T-helper 1 cell (primary cell): Measurements from ENCODE around the gene PPP1R37.
A peak's percentile ranks its signal among the peaks of the same experiment; 100 is the strongest.

Experiments
- DNase-seq, 5 donors: peaks; one replicate each; pipeline ENCODE4 v3.0.0-alpha.2; 2012 to 2020
- total RNA-seq, 4 donors: gene quantifications; one replicate each; lab custom pipeline; 2026; lab: John Stamatoyannopoulos, UW

The PPP1R37 gene, protein sequence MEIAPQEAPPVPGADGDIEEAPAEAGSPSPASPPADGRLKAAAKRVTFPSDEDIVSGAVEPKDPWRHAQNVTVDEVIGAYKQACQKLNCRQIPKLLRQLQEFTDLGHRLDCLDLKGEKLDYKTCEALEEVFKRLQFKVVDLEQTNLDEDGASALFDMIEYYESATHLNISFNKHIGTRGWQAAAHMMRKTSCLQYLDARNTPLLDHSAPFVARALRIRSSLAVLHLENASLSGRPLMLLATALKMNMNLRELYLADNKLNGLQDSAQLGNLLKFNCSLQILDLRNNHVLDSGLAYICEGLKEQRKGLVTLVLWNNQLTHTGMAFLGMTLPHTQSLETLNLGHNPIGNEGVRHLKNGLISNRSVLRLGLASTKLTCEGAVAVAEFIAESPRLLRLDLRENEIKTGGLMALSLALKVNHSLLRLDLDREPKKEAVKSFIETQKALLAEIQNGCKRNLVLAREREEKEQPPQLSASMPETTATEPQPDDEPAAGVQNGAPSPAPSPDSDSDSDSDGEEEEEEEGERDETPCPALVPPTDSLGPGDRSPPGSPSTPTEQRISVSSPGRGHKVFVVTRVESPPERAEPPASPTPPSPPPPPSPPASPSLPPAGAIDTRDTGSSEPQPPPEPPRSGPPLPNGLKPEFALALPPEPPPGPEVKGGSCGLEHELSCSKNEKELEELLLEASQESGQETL
- 19.8 to 31.9 (median 21.4) reads per million in 4 donors for total RNA-seq

DNA sequence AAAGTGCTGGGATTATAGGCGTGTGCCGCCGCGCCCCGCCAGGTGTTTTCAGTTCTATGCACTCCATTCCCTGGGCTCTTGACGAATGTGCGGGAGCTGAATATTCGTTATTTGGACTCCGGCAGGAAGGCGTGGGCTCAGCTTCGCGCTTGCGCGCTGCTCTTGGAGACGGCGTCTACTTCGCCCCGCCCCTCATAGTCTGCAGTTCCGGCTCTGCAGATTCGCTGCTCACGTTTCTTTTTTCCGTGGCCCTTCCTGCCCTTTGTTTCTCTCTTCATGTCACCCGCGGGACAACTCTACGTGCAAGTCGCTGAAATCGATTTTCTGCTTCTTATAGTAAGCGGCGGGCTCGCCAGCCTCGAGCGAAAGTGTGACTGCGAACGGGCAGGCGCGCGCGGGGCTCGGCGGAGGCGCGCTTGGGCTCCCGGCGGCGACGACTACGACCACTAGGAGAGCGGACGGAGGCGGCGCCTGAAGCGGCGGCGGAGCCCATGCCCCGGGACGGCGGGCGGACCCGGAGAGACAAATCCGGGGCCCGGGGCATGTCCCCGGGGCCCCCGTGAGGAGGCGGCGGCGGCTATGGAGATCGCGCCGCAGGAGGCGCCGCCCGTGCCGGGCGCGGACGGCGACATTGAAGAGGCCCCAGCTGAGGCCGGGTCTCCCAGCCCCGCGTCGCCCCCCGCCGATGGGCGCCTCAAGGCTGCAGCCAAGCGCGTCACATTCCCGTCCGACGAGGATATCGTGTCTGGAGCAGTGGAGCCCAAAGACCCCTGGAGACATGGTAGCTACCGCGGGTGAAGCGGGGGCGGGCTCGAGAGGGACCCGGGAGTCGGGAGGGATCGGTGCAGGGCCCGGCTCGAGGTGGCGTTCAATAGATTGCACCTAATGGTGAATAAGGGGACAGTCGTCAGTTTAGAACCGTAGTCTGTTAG, at the start of gene PPP1R37:
Gene PPP1R37, plus strand, starts transcription at position 433 of the 932 bp plus-strand sequence. Its CDS starts 147 bp downstream, at position 580.
- DNase-seq: peak; percentile 86 to 95 (median 90)

DNA sequence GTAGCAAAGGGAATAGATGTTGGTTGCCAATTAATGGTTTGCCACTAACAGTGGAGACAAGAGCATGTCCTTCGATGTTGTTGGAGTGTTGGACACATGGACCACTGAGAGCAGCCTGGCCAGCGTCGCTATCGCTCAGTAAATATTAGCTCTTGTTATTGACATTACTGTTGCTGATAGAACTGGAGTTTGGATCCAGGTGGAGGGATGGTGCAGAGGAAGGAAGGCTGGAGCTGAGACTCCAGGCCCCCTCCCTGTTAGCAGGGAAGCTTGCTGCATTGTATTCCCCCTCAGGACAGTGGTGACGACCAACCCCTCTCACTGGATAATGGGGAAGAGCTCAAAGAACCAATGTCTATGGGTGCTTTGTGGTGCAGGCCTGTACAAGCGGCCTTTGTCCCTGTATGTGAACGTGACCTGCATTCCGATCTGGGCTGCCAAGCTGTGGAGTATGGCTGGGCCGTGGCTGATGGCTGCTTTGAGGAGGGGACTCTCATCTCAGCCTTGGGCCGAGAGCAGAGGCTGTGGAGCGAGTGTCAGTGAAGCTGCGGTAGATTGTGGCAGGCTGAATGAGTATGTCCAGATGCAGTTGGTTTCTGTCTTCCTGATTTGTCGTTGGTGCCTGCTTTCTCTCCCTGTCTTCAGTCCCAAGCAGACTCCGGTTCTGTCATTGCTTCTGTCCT, 47.2 kb upstream of the PPP1R37 start:
- DNase-seq: no peak

DNA sequence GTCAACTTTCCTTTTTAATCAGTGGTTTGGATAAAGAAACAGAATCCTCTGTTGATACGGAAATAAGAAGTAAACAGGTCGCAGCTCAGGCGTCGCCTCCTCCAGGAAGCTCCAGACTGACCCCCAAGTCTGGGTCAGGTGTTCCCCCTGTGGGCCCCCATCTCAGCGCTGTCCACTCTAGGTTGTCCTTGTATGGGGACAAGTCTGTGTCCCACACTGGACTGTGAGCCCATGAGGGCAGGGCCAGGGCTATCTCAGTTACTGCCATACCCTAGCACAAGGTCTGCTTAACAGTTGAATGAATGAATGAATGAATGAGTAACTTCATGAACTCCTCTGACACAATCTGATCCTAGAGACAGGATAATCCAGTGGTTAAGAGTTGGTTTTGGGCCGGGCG, 46.6 kb upstream of the PPP1R37 start:
- DNase-seq: no peak

DNA sequence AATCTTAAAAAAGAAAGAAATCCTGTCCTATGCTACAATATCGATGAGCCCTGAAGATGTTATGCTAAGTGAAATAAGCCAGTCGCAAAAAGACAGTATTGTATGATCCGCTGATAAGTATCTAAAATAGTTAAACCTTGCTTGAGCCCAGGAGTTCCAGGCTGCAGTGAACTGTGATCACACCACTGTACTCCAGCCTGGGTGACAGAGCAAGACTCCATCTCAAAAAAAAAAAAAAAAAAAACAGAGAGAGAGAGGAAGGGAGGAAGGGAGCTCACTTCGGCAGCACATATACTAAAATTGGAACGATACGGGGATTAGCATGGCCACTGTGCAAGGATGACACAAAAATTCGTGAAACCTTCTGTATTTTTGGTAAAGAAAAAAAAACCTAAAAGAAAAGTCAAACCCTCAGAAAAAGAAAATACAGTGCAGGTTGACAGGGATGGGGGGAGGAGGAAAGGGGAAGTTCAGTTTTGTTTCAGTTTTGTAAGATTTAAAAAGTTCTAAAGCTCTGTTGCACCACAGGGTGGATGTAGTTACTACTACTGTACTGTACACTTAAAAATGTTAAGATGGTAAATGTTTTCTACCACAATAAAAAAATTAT, 45.7 kb upstream of the PPP1R37 start:
- DNase-seq: no peak

DNA sequence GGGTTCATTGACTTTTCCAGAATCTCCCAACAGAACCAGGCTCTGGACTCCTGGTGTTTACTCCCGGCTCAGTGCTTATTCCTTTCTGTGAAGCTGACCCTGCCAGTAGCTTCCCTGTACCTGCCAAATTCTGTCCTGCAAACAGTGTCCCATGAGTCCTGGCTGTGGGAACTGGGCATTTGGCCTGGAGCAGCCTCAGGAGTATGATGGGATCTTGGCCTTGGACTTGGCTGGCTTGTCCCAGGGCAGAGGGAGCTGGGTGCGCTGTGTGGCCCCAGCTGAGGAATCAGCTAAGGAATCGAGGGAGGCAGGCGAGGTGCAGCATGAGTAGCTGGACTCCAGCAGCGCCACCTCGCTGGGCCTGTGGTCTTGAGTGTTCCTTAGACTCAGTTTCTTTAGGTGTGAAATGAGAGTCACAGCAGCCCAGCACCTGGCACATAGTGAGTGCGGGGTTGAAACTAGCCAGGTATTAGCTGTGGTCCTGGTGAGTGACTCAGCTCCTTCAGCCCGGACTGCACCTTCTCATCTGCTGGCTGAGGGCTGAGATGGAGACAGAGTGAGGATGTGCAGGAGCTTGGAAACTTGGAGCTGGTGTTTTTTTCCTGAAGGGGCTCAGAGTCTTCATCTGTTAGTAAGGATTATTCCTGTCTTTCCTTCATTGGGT, 43.8 kb upstream of the PPP1R37 start:
- no peak for DNase-seq

DNA sequence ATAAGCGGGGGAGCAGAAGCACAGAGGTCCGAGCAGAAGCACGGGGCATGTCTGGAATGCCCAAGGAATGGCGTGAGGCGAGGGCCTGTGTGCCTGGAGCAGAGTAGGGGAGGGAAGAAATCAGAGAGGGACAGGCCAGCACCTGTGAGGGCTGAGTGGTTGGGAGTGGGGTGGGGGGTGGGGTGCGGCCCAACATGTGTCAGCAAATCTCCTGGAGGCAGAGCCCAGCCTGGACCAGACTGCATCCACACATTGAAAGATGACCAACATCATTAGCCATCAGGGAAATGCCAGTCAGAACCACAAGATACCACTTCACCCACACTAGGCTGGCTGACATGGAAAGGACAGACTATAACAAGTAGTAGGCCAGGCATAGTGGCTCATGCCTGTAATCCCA, 42.9 kb upstream of the PPP1R37 start:
- no peak for DNase-seq

DNA sequence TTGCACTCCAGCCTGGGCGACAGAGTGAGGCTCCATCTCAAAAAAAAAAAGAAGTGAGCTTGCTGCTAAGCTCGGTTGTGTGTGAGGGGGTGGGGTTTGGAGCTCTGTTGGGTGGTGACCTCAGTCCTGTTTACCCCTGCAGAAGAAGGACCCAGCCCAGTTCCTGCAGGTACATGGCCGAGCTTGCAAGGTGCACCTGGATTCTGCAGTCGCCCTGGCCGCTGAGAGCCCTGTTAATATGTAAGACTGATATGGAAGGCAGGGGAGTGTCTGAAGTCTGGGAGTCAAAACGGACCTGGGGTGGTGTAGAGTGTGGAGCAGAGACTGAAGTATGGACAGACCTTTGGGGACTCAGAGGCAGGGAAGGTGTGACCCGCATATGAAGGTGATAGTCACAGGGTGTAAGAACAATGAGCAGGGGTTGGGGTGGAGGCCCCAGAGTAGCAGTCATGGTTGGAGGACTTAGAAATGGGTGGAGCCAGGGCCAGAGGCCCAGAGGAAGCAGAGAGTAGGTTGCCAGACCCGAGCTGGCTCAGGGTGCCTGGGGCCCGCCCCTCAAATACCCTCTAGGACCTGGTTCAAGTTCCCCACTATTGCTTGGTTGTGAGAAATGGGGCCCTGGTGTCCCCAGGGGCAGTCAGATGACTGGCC, 40.9 kb upstream of the PPP1R37 start:
- DNase-seq: no peak

DNA sequence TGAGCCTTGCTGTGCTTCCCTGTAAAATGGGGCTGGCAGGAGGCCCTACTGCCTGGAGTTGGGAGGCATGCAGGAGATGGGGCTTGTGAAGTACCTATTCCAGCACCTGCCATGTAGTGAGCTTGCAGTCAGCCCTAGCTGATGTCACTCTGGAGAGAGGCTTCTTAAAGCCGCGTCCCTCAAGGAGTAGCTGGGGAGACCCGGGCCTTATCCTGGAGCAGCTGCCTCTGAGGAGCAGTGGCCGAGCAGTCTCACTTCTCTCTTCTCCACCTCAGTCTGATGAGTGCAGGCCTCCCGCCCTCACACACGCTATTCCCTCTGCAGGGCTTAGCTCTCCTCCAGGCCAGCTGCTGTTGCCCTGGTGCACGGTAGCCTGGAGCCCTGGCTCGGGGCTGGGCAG, 36.1 kb upstream of the PPP1R37 start:
- DNase-seq: no peak

DNA sequence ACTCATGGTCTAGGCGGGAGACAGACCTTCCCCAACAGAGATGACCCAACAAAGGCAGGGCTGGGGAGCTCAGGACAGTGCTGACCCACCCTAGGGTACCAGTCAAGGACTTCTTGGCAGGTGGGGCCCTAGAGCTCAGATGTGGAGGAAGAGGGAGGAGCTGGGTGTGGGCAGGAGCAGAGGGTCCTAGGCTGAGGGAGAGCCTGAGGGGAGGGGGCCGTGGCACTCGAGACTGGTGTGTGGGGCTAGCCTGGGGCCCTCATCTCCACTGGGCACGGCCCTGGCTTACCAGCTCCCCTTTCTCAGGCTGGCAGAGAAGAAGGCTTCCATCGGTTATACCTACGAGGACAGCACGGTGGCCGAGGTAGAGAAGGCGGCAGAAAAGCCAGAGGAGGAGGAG, 35.5 kb upstream of the PPP1R37 start:
- DNase-seq: no peak

DNA sequence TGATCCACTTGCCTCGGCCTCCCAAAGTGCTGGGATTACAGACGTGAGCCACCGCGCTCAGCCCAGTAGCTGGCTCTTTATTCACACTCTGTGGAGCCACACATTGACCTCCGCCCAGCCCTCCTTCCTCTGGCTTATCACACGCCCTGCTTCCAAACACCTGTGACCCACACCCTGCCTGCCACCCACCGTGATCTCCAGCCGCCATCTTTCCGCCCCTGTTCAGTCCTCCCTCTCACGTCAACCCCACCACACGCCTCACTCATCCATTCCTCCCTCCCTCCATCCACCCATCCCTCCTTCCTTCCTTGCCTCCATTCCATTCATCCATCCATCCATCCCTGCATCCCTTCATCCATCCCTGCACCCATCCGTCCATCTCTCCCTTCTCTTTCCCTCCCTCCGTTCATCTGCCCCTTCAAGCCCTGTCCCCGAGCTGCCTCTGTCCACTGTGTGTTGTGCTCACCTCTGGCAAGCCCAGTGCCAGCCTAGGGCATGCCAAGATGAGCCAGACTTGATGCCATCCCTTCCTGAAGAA, 34.3 kb upstream of the PPP1R37 start:
- no peak for DNase-seq

DNA sequence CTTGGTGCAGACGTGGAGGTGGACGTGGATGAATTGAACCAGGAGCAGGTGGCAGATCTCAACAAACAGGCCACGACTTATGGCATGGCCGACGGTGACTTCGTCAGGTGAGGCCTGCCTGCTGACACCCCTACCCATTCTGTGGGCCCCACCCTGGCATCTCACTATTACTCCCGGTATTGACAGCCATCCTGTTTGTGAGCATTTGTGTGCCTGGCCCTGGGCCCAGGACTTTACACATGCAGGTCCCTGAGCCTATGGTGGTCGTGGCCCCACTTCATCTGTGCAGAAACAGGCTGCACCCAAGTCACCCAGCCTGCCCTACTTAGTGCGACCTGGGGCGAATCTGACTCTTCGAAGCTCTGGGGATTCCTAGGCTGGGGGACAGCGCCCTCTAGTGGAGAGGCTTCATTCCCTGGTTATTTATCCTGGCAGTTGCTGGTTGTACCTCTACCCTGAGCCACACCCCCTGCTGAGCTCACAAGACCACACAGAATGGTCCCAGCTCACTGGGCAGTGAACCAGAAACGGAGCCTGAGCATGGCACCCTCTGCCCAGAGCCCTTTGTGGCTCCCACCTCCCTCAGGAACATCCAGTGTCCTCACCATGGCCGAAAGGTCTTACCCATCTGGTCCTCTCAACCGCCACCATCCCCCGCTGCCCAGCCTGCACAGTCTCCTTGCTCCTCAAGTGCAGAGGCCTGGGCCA, 33.6 kb upstream of the PPP1R37 start:
- peak; percentile 55 to 83 (median 72) for DNase-seq

DNA sequence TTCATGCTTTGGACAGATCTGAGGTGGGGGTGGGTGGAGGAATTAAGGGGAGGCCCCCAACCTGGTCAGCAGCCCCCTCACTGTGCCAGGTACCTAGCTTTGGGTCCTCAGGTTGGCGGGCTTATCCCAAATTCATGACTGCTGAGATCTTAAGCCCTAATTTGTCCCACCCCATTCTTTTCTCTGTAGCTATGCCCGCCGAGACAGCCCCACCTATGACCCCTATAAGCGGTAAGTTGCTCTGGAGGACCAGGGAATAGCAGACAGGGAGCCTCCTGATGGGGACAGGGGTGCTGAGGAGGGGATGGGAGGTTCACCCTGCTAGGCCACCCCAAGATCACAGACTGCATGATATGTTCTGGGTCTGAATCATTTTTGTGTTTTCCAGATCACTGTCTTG, 31.0 kb upstream of the PPP1R37 start:
- no peak for DNase-seq

DNA sequence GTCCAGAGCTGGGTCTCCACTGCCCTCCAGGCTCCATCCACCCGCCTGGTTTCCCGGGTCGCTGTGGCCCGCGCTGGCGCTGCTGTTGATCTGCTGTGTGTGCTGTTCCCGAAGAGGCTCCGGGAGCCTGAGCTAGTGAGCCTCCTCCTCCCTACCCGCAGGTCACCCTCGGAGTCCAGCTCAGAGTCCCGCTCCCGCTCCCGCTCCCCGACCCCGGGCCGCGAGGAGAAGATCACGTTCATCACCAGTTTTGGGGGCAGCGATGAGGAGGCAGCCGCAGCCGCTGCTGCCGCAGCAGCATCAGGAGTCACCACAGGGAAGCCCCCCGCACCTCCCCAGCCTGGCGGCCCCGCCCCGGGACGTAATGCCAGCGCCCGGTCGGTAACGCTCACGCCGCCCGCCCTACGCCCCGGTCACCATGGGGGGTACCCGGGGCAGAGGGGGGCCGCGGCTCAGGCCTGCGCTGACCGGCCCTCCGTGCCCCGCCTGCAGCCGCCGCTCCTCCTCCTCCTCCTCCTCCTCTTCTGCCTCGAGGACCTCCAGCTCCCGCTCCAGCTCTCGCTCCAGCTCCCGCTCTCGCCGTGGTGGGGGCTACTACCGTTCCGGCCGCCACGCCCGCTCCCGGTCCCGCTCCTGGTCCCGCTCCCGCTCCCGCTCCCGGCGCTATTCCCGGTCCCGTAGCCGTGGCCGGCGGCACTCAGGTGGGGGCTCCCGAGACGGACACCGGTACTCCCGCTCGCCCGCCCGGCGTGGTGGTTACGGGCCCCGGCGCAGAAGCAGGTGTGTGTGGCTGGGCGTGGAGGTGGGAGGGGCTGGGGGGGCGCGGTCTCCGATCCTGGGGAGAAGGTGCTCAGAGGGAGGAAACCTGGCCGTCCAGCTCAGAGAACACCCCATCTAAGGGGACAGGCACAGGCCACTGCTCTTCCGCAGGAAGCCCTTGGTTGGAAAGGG, 28.9 kb upstream of the PPP1R37 start:
- no peak for DNase-seq

DNA sequence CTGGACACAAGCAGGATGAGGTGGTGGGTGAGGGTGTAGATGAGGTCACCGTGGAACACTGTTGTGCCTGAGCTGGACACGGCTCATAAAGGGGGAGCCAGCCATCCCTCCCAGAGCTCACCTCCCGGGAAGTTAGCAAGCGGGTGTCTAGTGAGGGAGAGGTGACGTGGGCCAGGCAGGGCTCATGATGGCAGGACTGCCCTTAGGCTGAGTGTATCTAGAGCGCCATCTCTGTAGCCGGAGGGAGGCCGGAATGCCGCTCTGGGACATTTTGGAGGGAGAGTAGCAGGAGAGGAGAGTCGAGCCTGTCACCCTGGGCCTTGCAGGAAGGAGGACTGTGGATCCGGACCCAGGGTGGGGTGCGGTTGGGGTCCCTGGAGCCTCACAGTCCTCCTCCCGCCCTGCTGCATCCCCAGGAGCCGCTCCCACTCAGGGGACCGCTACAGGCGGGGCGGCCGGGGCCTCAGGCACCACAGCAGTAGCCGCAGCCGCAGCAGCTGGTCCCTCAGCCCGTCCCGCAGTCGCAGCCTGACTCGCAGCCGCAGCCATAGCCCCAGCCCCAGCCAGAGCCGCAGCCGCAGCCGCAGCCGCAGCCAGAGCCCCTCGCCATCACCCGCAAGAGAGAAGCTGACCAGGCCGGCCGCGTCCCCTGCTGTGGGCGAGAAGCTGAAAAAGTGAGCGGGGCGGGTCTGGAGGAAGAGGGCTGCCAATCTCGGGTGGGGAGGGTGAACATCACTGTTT, 25.9 kb upstream of the PPP1R37 start:
- no peak for DNase-seq

DNA sequence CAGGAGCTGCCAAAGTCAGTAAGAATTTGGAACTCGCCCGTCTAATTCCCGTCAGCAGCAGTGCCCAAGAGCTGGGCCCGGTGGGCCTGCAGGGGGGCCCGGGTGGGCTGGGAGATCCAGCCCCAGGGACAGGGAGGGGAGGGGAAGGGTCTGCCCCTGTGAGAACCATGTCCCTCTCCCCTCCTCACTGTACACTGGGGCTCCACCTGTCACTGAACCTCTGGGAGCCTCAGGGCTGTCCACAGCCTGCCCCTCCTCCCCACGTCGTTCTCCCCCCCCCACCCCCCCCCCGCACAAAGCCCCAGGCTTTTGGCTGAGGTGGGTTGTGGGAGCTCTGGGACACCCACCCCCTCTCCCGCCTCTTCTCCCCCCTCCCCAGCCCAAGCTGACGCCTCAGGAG, 24.9 kb upstream of the PPP1R37 start:
- DNase-seq: no peak

DNA sequence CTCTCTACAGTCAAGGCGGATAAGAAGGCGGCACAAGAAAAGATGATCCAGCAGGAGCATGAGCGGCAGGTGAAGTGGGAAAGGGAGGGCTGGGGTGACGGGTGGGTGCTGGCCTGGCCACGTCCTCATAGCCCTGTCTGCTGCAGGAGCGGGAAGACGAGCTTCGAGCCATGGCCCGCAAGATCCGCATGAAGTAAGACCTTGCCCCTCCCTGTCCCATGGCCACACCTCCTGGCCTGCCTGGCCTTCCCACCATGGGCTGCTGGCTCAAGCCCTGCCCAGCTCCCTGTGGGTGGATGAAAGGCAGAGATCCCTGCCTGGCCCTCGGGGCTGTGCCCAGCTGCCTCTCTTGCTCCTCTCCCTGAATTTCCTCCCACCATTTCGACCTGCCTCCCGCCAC, 23.9 kb upstream of the PPP1R37 start:
- DNase-seq: no peak

DNA sequence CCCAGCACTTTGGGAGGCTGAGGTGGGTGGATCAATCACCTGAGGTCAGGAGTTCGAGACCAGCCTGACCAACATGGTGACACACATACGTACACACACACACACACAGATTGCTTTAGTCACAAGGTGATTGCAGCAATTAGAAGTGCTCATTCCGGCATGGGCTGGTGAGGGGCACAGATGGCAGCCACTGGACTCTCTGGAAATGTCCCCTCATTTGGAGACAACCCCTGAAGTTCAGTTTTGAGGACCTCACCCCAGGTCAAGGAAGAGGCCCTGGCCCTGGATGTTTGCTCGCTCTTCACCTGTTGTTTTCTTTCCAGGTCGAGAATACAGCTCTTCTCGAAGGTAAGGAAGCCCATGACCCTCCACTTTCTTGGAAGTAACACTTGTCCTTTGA, 22.8 kb upstream of the PPP1R37 start:
- no peak for DNase-seq
